GM23338 (cell line): ENCODE results near the gene RBM44. TPM values are rescaled to one million over a fixed set of nuclear protein-coding genes. Genes with fewer than 3 reads are reported as not detected.

Source experiments
- ATAC-seq: fragments of 200-7000 bp; cut with Tn5 transposase; 3 replicates; pipeline ENCODE4 v1.9.1; 2020
- DNase-seq: peaks from one replicate; pipeline ENCODE4 v3.0.0-alpha.2; 2015; ENCODE audit warnings: low spot score
- H2AFZ ChIP-seq: fragments of 200-600 bp; sonication (generic); 2 replicates; pipeline ENCODE4 v1.8.0; 2016; ENCODE audit warnings: antibody characterized with exemption, mild to moderate bottlenecking, moderate library complexity
- H3F3A ChIP-seq: fragments of 200-600 bp; sonication (generic); replicated peaks from 2 replicates; pipeline ENCODE4 v1.8.0; 2017; ENCODE audit warnings: antibody characterized with exemption, mixed run types, low read depth
- H3K27ac ChIP-seq: fragments of 200-600 bp; sonication (generic); 2 replicates; pipeline ENCODE4 v1.6.1; 2016; ENCODE audit warnings: low read depth
- H3K27me3 ChIP-seq: fragments of 200-600 bp; sonication (generic); 2 replicates; pipeline ENCODE4 v1.8.0; 2016; ENCODE audit warnings: mild to moderate bottlenecking, mixed run types, moderate library complexity; ENCODE audit not compliant: insufficient read depth
- H3K36me3 ChIP-seq: fragments of 200-600 bp; sonication (generic); 2 replicates; pipeline ENCODE4 v1.8.0; 2016; ENCODE audit warnings: mild to moderate bottlenecking; ENCODE audit not compliant: insufficient read depth
- H3K4me1 ChIP-seq: fragments of 200-600 bp; sonication (generic); 2 replicates; pipeline ENCODE4 v1.8.0; 2016; ENCODE audit warnings: mild to moderate bottlenecking, moderate library complexity; ENCODE audit not compliant: insufficient read depth
- H3K4me2 ChIP-seq: fragments of 200-600 bp; sonication (generic); 2 replicates; pipeline ENCODE4 v1.7.1; 2017; ENCODE audit warnings: mixed run types
- H3K4me3 ChIP-seq: fragments of 200-600 bp; sonication (generic); 2 replicates; pipeline ENCODE4 v1.6.1; 2016; ENCODE audit warnings: mixed run types
- H3K79me2 ChIP-seq: fragments of 200-600 bp; sonication (generic); replicated peaks from 2 replicates; pipeline ENCODE4 v1.8.0; 2017; ENCODE audit warnings: mild to moderate bottlenecking; ENCODE audit not compliant: insufficient read depth
- H3K9me2 ChIP-seq: fragments of 200-600 bp; sonication (generic); 2 replicates; pipeline ENCODE4 v1.8.0; 2017; ENCODE audit not compliant: insufficient read depth
- H4K20me1 ChIP-seq: fragments of 200-600 bp; sonication (generic); replicated peaks from 2 replicates; pipeline ENCODE4 v1.8.0; 2017; ENCODE audit warnings: mild to moderate bottlenecking; ENCODE audit not compliant: insufficient read depth
- H3K27ac Mint-ChIP-seq: 2 replicates; pipeline ENCODE4 v1.8.0; 2020; ENCODE audit warnings: inconsistent platforms, mild to moderate bottlenecking, moderate library complexity, mixed read lengths
- H3K27me3 Mint-ChIP-seq: 3 replicates; pipeline ENCODE4 v1.8.0; 2022; ENCODE audit warnings: low read depth, mild to moderate bottlenecking, moderate library complexity, mixed read lengths, inconsistent platforms; ENCODE audit not compliant: insufficient read depth, poor library complexity
- H3K36me3 Mint-ChIP-seq: 3 replicates; pipeline ENCODE4 v1.8.0; 2021; ENCODE audit warnings: low read depth, mild to moderate bottlenecking, inconsistent platforms, moderate library complexity, mixed read lengths
- H3K4me1 Mint-ChIP-seq: 3 replicates; pipeline ENCODE4 v1.8.0; 2020; ENCODE audit warnings: mild to moderate bottlenecking, inconsistent platforms, mixed read lengths
- H3K4me3 Mint-ChIP-seq: 3 replicates; pipeline ENCODE4 v1.8.0; 2021; ENCODE audit warnings: moderate library complexity, mild to moderate bottlenecking, inconsistent platforms, mixed read lengths
- H3K9me3 Mint-ChIP-seq: 3 replicates; pipeline ENCODE4 v1.8.0; 2020; ENCODE audit warnings: moderate library complexity, mild to moderate bottlenecking, inconsistent platforms, mixed read lengths
- CREB1 ChIP-seq: fragments of 250-450 bp; sonication (Bioruptor Pico); IDR thresholded peaks from 2 replicates; pipeline ENCODE4 v1.5.0; 2020; ENCODE audit warnings: low read depth, mild to moderate bottlenecking, moderate library complexity
- EZH2 ChIP-seq: fragments of 200-600 bp; sonication (generic); IDR thresholded peaks from one replicate; pipeline ENCODE4 v1.8.0; 2017; ENCODE audit warnings: antibody characterized with exemption, mild to moderate bottlenecking, low read depth; ENCODE audit not compliant: unreplicated experiment
- EZH2phosphoT487 ChIP-seq: fragments of 200-600 bp; sonication (generic); IDR thresholded peaks from one replicate; pipeline ENCODE4 v1.8.1; 2018; ENCODE audit warnings: antibody characterized with exemption; ENCODE audit not compliant: unreplicated experiment
- NANOG ChIP-seq: IDR thresholded peaks from 2 replicates; pipeline ENCODE4 v1.6.1; 2016; ENCODE audit warnings: antibody characterized with exemption, borderline replicate concordance
- POLR2AphosphoS5 ChIP-seq: IDR thresholded peaks from 2 replicates; pipeline ENCODE4 v1.6.1; 2016; ENCODE audit warnings: antibody characterized with exemption, low read depth
- ZNF331 ChIP-seq: fragments of 250-450 bp; sonication (Bioruptor Pico); IDR thresholded peaks from 2 replicates; pipeline ENCODE4 v1.5.0; 2020; ENCODE audit warnings: low read depth, mild to moderate bottlenecking, moderate library complexity
- polyA plus RNA-seq: library from polyadenylated mRNA; unstranded; fragments of >200 nt; fragmentation: Nextera tagmentation; extraction: Ambion mirVana; gene quantifications from 2 replicates; pipeline ENCODE4 v1.2.1, GENCODE V29; 2016
- total RNA-seq: library from RNA; depleted of rRNA; stranded (reverse); fragments of >200 nt; shearing (Covaris generic); gene quantifications from 2 replicates; pipeline ENCODE4 v1.2.3, GENCODE V29; 2014
- TF ChIP-seq, protein P1 (sequence below), 2 experiments: fragments of 200-600 bp in 1 of 2; sonication (generic) in 1 of 2; conservative IDR thresholded peaks; 2 replicates each; pipeline versions ENCODE4 v1.5.1 to v1.6.1; 2016 to 2017; ENCODE audit warnings: antibody characterized with exemption in 2 of 2, low read depth in 2 of 2, mild to moderate bottlenecking in 2 of 2, moderate library complexity in 1 of 2
- TF ChIP-seq, protein P2 (sequence below): fragments of 250-450 bp; sonication (Bioruptor Pico); IDR thresholded peaks from 2 replicates; pipeline ENCODE4 v1.5.0; 2020; ENCODE audit warnings: mild to moderate bottlenecking, moderate library complexity
- TF ChIP-seq, protein P3 (sequence below): IDR thresholded peaks from 2 replicates; pipeline ENCODE4 v1.6.1; 2016; ENCODE audit warnings: antibody characterized with exemption

Gene RBM44
- total and polyA plus RNA-seq, 2 experiments from 2014 or later, result 0.29 to 0.87 TPM

DNA sequence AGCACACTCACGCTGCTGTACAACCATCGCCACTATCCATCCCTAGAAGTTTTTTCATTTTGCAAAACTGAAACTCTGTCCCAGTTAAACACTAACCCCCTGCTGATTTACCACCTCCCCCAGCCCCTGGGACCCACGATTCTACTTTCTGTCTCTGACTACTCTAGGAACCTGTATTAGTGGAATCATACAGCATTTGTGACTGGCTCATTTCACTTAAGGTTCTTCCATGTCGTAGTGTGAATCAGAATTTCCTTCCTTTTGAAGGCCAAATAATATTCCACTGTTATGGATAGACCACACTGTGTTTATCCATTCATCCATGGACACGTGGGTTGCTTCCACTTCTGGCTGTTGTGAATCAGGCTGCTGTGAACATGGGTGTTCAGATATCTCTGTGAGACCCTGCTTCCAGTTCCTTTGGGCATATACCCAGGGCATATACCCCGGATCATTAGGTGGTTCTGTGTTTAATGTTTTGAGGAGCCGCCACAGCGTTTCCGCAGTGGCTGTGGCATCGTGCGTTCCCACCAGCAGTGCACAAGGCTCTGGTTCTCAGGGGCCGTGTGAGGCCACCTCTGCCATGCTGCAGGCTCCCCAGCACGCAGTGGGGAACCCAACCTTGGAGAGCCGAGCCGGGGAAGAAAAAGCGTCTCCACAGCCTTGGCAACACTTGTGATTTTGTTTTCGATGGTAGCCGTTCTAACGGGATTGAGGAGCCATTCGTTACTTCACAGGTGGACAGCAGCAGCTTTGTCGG is 70.9 kb downstream of the RBM44 start:
- Mint-ChIP-seq H3K4me3 (no peak overlapping the region), H3K27ac (no peak overlapping the region), H3K27me3 (peaks cover 11% of the 10 kb centered on the region), H3K4me1 (peaks cover 12% of the 10 kb centered on the region; the same call in 2 of the 3 replicates), H3K36me3 (no peaks in the 10 kb centered on the region; the same call in 2 of the 3 replicates), H3K9me3 (peaks cover 2% of the 10 kb centered on the region; the same call in 1 of the 3 replicates)
- no peaks in the 10 kb centered on the region for H3K27me3 ChIP-seq
- no peaks in the 10 kb centered on the region for H3K79me2 ChIP-seq
- H2AFZ ChIP-seq, result no peak overlapping the region
- no peak overlapping the region for H3K4me2 ChIP-seq
- TF ChIP-seq EZH2 (no peak), ZNF331 (no peak), EZH2phosphoT487 (no peak), NANOG (no peak)
- TF ChIP-seq, protein P1, sequence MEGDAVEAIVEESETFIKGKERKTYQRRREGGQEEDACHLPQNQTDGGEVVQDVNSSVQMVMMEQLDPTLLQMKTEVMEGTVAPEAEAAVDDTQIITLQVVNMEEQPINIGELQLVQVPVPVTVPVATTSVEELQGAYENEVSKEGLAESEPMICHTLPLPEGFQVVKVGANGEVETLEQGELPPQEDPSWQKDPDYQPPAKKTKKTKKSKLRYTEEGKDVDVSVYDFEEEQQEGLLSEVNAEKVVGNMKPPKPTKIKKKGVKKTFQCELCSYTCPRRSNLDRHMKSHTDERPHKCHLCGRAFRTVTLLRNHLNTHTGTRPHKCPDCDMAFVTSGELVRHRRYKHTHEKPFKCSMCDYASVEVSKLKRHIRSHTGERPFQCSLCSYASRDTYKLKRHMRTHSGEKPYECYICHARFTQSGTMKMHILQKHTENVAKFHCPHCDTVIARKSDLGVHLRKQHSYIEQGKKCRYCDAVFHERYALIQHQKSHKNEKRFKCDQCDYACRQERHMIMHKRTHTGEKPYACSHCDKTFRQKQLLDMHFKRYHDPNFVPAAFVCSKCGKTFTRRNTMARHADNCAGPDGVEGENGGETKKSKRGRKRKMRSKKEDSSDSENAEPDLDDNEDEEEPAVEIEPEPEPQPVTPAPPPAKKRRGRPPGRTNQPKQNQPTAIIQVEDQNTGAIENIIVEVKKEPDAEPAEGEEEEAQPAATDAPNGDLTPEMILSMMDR (conservative IDR thresholded peaks at IDR 0.05; ENCODE audit: low read depth in 2 of 2), result no peak
- H3K4me1 ChIP-seq, result no peaks in the 10 kb centered on the region
- no peak overlapping the region for H3K27ac ChIP-seq
- no peak for ATAC-seq
- H3K9me2 ChIP-seq, result no peaks in the 10 kb centered on the region
- no peak for DNase-seq
- H3K4me3 ChIP-seq, result no peak overlapping the region
- H3K36me3 ChIP-seq, result no peaks in the 10 kb centered on the region
- no peaks in the 10 kb centered on the region for H3F3A ChIP-seq
- no peaks in the 10 kb centered on the region for H4K20me1 ChIP-seq

DNA sequence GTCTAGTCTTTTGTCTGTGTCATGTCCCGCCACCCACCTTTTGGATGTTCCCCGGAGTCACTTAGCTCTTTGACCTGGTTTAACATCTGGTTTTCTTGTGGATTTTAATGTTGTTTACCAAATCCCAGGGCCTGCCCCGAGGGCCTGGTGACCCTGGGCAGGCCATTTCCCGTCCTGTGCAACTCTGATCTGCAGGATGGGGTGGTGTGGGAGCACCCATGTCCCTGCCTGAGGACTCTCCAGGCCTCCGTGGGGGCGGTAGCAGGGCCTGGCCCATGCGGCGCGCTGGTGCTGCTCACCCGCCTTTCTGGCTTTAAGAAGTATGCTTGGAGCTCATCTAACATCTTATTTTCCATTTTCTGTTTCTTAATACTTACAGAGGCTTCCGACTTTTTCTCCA is 71.5 kb downstream of the RBM44 start:
- no peaks in the 10 kb centered on the region for H3K9me2 ChIP-seq
- no peak overlapping the region for H3K4me3 ChIP-seq
- H3K79me2 ChIP-seq, result no peaks in the 10 kb centered on the region
- no peak overlapping the region for H3K27ac ChIP-seq
- Mint-ChIP-seq H3K27ac (no peak overlapping the region), H3K9me3 (peaks cover 2% of the 10 kb centered on the region; the same call in 1 of the 3 replicates), H3K36me3 (no peaks in the 10 kb centered on the region; the same call in 2 of the 3 replicates), H3K4me3 (no peak overlapping the region), H3K4me1 (peaks cover 7% of the 10 kb centered on the region; the same call in 2 of the 3 replicates), H3K27me3 (peaks cover 6% of the 10 kb centered on the region)
- no peak overlapping the region for H3K4me2 ChIP-seq
- H2AFZ ChIP-seq, result no peak overlapping the region
- no peak for DNase-seq
- no peaks in the 10 kb centered on the region for H3K36me3 ChIP-seq
- H4K20me1 ChIP-seq, result no peaks in the 10 kb centered on the region
- ATAC-seq, result no peak
- H3F3A ChIP-seq, result no peaks in the 10 kb centered on the region
- no peaks in the 10 kb centered on the region for H3K27me3 ChIP-seq
- H3K4me1 ChIP-seq, result no peaks in the 10 kb centered on the region
- TF ChIP-seq EZH2 (no peak), EZH2phosphoT487 (no peak), POLR2AphosphoS5 (no peak), NANOG (no peak), CREB1 (CRISPR knock-in tag) (no peak)
- TF ChIP-seq, protein P2, sequence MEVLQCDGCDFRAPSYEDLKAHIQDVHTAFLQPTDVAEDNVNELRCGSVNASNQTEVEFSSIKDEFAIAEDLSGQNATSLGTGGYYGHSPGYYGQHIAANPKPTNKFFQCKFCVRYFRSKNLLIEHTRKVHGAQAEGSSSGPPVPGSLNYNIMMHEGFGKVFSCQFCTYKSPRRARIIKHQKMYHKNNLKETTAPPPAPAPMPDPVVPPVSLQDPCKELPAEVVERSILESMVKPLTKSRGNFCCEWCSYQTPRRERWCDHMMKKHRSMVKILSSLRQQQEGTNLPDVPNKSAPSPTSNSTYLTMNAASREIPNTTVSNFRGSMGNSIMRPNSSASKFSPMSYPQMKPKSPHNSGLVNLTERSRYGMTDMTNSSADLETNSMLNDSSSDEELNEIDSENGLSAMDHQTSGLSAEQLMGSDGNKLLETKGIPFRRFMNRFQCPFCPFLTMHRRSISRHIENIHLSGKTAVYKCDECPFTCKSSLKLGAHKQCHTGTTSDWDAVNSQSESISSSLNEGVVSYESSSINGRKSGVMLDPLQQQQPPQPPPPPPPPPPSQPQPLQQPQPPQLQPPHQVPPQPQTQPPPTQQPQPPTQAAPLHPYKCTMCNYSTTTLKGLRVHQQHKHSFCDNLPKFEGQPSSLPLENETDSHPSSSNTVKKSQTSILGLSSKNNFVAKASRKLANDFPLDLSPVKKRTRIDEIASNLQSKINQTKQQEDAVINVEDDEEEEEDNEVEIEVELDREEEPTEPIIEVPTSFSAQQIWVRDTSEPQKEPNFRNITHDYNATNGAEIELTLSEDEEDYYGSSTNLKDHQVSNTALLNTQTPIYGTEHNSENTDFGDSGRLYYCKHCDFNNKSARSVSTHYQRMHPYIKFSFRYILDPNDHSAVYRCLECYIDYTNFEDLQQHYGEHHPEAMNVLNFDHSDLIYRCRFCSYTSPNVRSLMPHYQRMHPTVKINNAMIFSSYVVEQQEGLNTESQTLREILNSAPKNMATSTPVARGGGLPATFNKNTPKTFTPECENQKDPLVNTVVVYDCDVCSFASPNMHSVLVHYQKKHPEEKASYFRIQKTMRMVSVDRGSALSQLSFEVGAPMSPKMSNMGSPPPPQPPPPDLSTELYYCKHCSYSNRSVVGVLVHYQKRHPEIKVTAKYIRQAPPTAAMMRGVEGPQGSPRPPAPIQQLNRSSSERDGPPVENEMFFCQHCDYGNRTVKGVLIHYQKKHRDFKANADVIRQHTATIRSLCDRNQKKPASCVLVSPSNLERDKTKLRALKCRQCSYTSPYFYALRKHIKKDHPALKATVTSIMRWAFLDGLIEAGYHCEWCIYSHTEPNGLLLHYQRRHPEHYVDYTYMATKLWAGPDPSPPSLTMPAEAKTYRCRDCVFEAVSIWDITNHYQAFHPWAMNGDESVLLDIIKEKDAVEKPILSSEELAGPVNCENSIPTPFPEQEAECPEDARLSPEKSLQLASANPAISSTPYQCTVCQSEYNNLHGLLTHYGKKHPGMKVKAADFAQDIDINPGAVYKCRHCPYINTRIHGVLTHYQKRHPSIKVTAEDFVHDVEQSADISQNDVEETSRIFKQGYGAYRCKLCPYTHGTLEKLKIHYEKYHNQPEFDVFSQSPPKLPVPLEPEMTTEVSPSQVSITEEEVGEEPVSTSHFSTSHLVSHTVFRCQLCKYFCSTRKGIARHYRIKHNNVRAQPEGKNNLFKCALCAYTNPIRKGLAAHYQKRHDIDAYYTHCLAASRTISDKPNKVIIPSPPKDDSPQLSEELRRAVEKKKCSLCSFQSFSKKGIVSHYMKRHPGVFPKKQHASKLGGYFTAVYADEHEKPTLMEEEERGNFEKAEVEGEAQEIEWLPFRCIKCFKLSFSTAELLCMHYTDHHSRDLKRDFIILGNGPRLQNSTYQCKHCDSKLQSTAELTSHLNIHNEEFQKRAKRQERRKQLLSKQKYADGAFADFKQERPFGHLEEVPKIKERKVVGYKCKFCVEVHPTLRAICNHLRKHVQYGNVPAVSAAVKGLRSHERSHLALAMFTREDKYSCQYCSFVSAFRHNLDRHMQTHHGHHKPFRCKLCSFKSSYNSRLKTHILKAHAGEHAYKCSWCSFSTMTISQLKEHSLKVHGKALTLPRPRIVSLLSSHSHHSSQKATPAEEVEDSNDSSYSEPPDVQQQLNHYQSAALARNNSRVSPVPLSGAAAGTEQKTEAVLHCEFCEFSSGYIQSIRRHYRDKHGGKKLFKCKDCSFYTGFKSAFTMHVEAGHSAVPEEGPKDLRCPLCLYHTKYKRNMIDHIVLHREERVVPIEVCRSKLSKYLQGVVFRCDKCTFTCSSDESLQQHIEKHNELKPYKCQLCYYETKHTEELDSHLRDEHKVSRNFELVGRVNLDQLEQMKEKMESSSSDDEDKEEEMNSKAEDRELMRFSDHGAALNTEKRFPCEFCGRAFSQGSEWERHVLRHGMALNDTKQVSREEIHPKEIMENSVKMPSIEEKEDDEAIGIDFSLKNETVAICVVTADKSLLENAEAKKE (CRISPR knock-in tag), result no peak
- TF ChIP-seq, protein P1 (conservative IDR thresholded peaks at IDR 0.05; ENCODE audit: low read depth in 2 of 2), result no peak
- TF ChIP-seq, protein P3, sequence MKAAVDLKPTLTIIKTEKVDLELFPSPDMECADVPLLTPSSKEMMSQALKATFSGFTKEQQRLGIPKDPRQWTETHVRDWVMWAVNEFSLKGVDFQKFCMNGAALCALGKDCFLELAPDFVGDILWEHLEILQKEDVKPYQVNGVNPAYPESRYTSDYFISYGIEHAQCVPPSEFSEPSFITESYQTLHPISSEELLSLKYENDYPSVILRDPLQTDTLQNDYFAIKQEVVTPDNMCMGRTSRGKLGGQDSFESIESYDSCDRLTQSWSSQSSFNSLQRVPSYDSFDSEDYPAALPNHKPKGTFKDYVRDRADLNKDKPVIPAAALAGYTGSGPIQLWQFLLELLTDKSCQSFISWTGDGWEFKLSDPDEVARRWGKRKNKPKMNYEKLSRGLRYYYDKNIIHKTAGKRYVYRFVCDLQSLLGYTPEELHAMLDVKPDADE, result no peak
